PC-3 (cell line): ENCODE measurements around the gene EXD3.

Experiments used
- CTCF ChIP-seq: fragments of 300-600 bp; sonication (generic); conservative IDR thresholded peaks from 2 replicates; pipeline ENCODE4 v1.5.1; 2017; ENCODE audit warnings: antibody characterized with exemption, low read depth, mild to moderate bottlenecking, low read length
- EZH2 ChIP-seq: fragments of 300-600 bp; sonication (generic); IDR thresholded peaks from one replicate; pipeline ENCODE4 v1.6.1; 2017; ENCODE audit warnings: antibody characterized with exemption, mild to moderate bottlenecking, low read length; ENCODE audit not compliant: unreplicated experiment
- EZH2phosphoT487 ChIP-seq: fragments of 300-600 bp; sonication (generic); IDR thresholded peaks from 2 replicates; pipeline ENCODE4 v1.6.1; 2018; ENCODE audit warnings: mild to moderate bottlenecking, antibody characterized with exemption, low read length, borderline replicate concordance

GRCh38 chr9:137461316-137461662, 38.3 kb upstream of the EXD3 start:
- TF ChIP-seq CTCF = no peak
- TF ChIP-seq EZH2 = no peak
- no peak for TF ChIP-seq EZH2phosphoT487
